Measurements from ENCODE around the gene TDRD12. TPM values are rescaled to one million over a fixed set of nuclear protein-coding genes. Genes with fewer than 3 reads are reported as not detected.

The TDRD12 gene
- total RNA-seq (2014; rRNA removed; shearing (Covaris generic); ENCODE audit: low replicate concordance) = not detected in 2 replicates

GRCh38 chr19:32719611-32720059, at the start of gene TDRD12:
TSS of gene TDRD12 (plus strand) at chr19:32719767. CDS start at chr19:32720073, 306 bp downstream.
- H3K9me2 ChIP-seq (replicated peaks; ENCODE audit: insufficient read depth, low read length) = no peaks in the 10 kb centered on the region
- H2AFZ ChIP-seq (ENCODE audit: low read length) = no peak within 1 kb of the TSS
- 0 out of 2 replicates have a peak, but pooled peaks cover 1% of the 10 kb centered on the region for H3K36me3 ChIP-seq (ENCODE audit: insufficient read depth, low read length)
- H3K27ac ChIP-seq (ENCODE audit: low read length) = no peak within 1 kb of the TSS
- H3K27me3 ChIP-seq (ENCODE audit: low read length) = no peaks in the 10 kb centered on the region
- H3K4me2 ChIP-seq (ENCODE audit: low read depth, low read length, poor library complexity, severe bottlenecking) = no peak within 1 kb of the TSS
- no peak within 1 kb of the TSS for H3K9ac ChIP-seq (ENCODE audit: low read length)
- no peaks in the 10 kb centered on the region for H3K79me2 ChIP-seq (ENCODE audit: low read length)
- no peak within 1 kb of the TSS for H3K4me3 ChIP-seq (ENCODE audit: low read length)
- no peak for DNase-seq
- H4K20me1 ChIP-seq (ENCODE audit: insufficient read depth, low read depth, low read length) = no peaks in the 10 kb centered on the region
- no peaks in the 10 kb centered on the region for H3K4me1 ChIP-seq (ENCODE audit: low read length)
- no peaks in the 10 kb centered on the region for H3K9me3 ChIP-seq (ENCODE audit: low read length)

DNA sequence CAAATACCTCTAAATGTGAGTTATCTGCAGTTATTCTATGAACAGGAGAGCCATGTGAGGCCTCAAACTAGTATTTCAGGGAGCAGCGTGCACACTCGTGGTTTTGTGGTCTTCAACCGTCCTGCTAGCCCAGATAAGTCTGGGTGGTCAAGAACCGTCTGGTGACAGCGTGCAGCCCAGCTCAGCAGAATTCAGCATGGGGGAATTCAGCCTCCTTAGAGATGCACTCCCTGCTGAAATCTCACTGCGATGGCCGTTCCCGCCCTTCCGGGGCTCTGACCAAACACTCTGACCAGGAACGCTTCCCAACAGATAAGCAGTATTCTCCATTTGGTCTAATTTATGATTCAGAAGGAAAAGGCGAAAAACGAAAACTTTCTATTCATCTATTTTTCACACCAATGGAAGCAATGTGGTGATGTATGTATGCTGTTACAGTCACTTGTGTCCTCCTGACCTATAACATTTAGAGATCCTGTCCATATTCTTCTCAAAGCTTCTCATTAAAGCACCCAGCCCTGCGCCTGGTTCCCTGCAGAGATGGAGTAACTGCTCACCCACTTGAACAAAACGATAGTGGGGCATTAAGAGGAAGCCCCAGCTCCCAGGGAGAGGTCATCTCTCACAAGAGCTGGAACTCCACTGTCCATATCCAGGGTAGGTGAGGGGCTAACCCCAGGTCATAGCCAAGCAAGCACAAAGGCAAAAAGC, 47.5 kb upstream of the TDRD12 start:
- H3K79me2 ChIP-seq (ENCODE audit: low read length) = peaks cover 79% of the 10 kb centered on the region
- H3K9me2 ChIP-seq (replicated peaks; ENCODE audit: insufficient read depth, low read length) = no peaks in the 10 kb centered on the region
- peaks cover 10% of the 10 kb centered on the region for H3K36me3 ChIP-seq (ENCODE audit: insufficient read depth, low read length)
- peaks cover 21% of the 10 kb centered on the region for H3K4me1 ChIP-seq (ENCODE audit: low read length)
- no peak overlapping the region for H3K27ac ChIP-seq (ENCODE audit: low read length)
- H4K20me1 ChIP-seq (ENCODE audit: insufficient read depth, low read depth, low read length) = peaks cover 31% of the 10 kb centered on the region; the same call in 1 of the 2 replicates
- H3K4me2 ChIP-seq (ENCODE audit: low read depth, low read length, poor library complexity, severe bottlenecking) = no peak overlapping the region
- no peak overlapping the region for H2AFZ ChIP-seq (ENCODE audit: low read length)
- DNase-seq = no peak
- H3K9ac ChIP-seq (ENCODE audit: low read length) = no peak overlapping the region
- no peaks in the 10 kb centered on the region for H3K9me3 ChIP-seq (ENCODE audit: low read length)
- H3K27me3 ChIP-seq (ENCODE audit: low read length) = no peaks in the 10 kb centered on the region
- H3K4me3 ChIP-seq (ENCODE audit: low read length) = no peak overlapping the region

- Histone ChIP-seq H3K4me3 (ENCODE audit: low read length) (peak overlapping the region; percentile 95; the same call in 1 of the 2 replicates), H3K4me1 (ENCODE audit: low read length) (peaks cover 21% of the 10 kb centered on the region), H3K27ac (ENCODE audit: low read length) (no peak overlapping the region), H3K27me3 (ENCODE audit: low read length) (no peaks in the 10 kb centered on the region), H3K9me2 (replicated peaks; ENCODE audit: insufficient read depth, low read length) (no peaks in the 10 kb centered on the region), H3K4me2 (ENCODE audit: low read depth, low read length, poor library complexity, severe bottlenecking) (peak overlapping the region; percentile 72), H3K36me3 (ENCODE audit: insufficient read depth, low read length) (peaks cover 7% of the 10 kb centered on the region), H3K9me3 (ENCODE audit: low read length) (no peaks in the 10 kb centered on the region), H3K9ac (ENCODE audit: low read length) (peak overlapping the region; percentile 88; the same call in 1 of the 2 replicates), H4K20me1 (ENCODE audit: insufficient read depth, low read depth, low read length) (peaks cover 30% of the 10 kb centered on the region; the same call in 1 of the 2 replicates), H3K79me2 (ENCODE audit: low read length) (peaks cover 71% of the 10 kb centered on the region), H2AFZ (ENCODE audit: low read length) (no peak overlapping the region)
- no peak for DNase-seq
Observed at GRCh38 chr19:32672841-32673240, 46.7 kb upstream of the TDRD12 start.

DNA sequence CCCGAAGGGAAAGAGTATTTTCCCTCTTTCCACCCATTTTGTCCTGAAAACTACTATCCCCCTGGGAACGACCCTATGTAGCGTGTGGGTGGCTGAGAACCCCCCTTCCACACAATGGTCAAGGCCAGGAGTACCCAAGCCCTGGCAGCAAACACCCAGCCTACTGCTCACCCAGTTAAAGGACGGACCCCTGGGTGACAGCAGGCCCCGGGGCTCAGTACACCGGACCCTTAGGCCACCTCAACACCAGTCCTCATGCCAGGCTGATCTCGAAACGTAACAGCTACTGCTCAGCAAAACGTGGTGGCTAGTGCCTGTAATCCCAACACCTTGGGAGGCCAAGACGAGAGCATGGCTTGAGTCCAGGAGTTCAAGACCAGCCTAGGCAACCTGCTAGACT, 46.0 kb upstream of the TDRD12 start:
- peak overlapping the region; percentile 88 for H3K9ac ChIP-seq (ENCODE audit: low read length)
- H3K79me2 ChIP-seq (ENCODE audit: low read length) = peaks cover 64% of the 10 kb centered on the region
- peak overlapping the region; percentile 95 for H3K4me3 ChIP-seq (ENCODE audit: low read length)
- DNase-seq = no peak
- peaks cover 29% of the 10 kb centered on the region; the same call in 1 of the 2 replicates for H4K20me1 ChIP-seq (ENCODE audit: insufficient read depth, low read depth, low read length)
- H3K9me2 ChIP-seq (replicated peaks; ENCODE audit: insufficient read depth, low read length) = no peaks in the 10 kb centered on the region
- peaks cover 21% of the 10 kb centered on the region for H3K4me1 ChIP-seq (ENCODE audit: low read length)
- H3K27me3 ChIP-seq (ENCODE audit: low read length) = no peaks in the 10 kb centered on the region
- no peaks in the 10 kb centered on the region for H3K9me3 ChIP-seq (ENCODE audit: low read length)
- H2AFZ ChIP-seq (ENCODE audit: low read length) = no peak overlapping the region
- H3K27ac ChIP-seq (ENCODE audit: low read length) = no peak overlapping the region
- peak overlapping the region; percentile 72 for H3K4me2 ChIP-seq (ENCODE audit: low read depth, low read length, poor library complexity, severe bottlenecking)
- peaks cover 5% of the 10 kb centered on the region for H3K36me3 ChIP-seq (ENCODE audit: insufficient read depth, low read length)

DNA sequence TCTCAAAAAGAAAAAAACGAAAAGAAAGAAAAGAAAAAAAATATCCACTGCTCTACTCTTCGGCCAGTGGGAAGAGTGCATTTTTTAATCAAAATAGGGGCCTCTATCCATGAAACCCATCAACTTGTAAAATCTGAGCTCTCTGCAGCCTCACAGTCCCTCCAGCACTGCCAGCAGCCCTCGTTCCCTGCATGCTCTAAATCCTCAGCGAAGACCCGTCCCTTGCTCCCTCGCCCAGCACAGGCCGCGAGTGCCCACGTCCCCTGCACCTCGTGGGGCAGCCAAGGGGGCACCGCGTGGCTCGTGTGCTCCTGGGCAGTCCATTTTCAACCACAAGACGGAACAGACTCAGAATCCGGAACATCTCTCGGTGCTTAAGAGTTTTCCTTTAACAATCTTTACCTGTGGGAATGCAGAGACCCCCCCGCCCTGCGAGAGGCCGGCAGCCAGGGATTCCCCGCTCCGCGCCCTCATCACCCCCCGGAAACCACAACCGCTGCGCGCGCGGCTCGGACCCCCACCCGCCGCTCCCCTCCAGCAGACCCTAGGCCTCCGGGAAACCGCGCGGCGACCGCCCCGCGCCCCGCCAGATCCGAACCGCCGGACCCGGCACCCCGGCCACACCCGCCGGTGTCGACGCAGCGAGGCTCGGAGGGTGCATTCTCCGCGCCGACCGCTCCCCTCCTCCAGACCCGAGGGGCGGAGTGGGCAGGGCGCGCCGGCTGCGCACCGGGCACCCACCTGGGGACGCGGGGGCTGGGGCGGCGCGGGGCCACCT, 45.2 kb upstream of the TDRD12 start:
- Histone ChIP-seq H3K36me3 (ENCODE audit: insufficient read depth, low read length) (peaks cover 5% of the 10 kb centered on the region), H4K20me1 (ENCODE audit: insufficient read depth, low read depth, low read length) (peaks cover 22% of the 10 kb centered on the region; the same call in 1 of the 2 replicates), H3K9me2 (replicated peaks; ENCODE audit: insufficient read depth, low read length) (no peaks in the 10 kb centered on the region), H3K9ac (ENCODE audit: low read length) (peak overlapping the region; percentile 88), H3K9me3 (ENCODE audit: low read length) (no peaks in the 10 kb centered on the region), H3K4me2 (ENCODE audit: low read depth, low read length, poor library complexity, severe bottlenecking) (peak overlapping the region; percentile 72), H3K4me1 (ENCODE audit: low read length) (peaks cover 21% of the 10 kb centered on the region), H2AFZ (ENCODE audit: low read length) (peak overlapping the region; percentile 30; the same call in 1 of the 2 replicates), H3K27me3 (ENCODE audit: low read length) (no peaks in the 10 kb centered on the region), H3K4me3 (ENCODE audit: low read length) (peak overlapping the region; percentile 95), H3K27ac (ENCODE audit: low read length) (no peak overlapping the region), H3K79me2 (ENCODE audit: low read length) (peaks cover 56% of the 10 kb centered on the region)
- peak; percentile 69 for DNase-seq

GRCh38 chr19:32674931-32675719, 44.4 kb upstream of the TDRD12 start, which contains the start of gene ANKRD27:
TSS of gene ANKRD27 (minus strand) at chr19:32675180. CDS start at chr19:32659015, 16,165 bp downstream.
- H4K20me1 ChIP-seq (ENCODE audit: insufficient read depth, low read depth, low read length) = peaks cover 19% of the 10 kb centered on the region; the same call in 1 of the 2 replicates
- peaks cover 21% of the 10 kb centered on the region for H3K4me1 ChIP-seq (ENCODE audit: low read length)
- H3K9me2 ChIP-seq (replicated peaks; ENCODE audit: insufficient read depth, low read length) = no peaks in the 10 kb centered on the region
- H3K79me2 ChIP-seq (ENCODE audit: low read length) = peaks cover 48% of the 10 kb centered on the region
- no peaks in the 10 kb centered on the region for H3K9me3 ChIP-seq (ENCODE audit: low read length)
- DNase-seq = peak; percentile 100
- H3K27me3 ChIP-seq (ENCODE audit: low read length) = no peaks in the 10 kb centered on the region
- H3K4me3 ChIP-seq (ENCODE audit: low read length) = peak within 1 kb of the TSS; percentile 95
- H2AFZ ChIP-seq (ENCODE audit: low read length) = peak within 1 kb of the TSS; percentile 87
- H3K4me2 ChIP-seq (ENCODE audit: low read depth, low read length, poor library complexity, severe bottlenecking) = peak within 1 kb of the TSS; percentile 93
- H3K27ac ChIP-seq (ENCODE audit: low read length) = no peak within 1 kb of the TSS
- peaks cover 5% of the 10 kb centered on the region for H3K36me3 ChIP-seq (ENCODE audit: insufficient read depth, low read length)
- peak within 1 kb of the TSS; percentile 88 for H3K9ac ChIP-seq (ENCODE audit: low read length)

DNA sequence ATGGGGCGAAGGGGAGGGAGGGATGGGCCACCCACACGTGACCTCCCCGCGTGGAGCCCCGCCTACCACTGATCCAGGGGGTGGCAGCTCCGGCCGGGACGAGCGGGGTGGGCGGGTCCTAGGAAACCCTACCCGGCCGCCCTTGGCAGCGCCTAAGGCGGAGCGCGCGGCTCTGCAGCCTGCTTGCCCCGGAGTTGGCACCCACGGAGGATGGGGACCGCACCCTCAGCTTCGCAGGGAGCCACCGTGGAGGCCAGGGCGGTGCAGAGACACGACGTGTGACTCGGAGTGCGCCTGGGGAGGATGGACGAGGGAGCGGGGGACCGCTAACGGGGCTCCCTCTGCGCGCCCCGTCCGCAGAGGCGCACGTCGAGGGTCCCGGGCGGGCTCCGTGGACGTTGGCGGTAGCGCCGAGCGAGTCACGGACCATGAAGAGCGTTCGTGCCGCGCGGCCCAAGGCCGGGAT, 43.8 kb upstream of the TDRD12 start, which contains the start of gene RGS9BP:
RGS9BP (plus strand) TSS at position 129 of the 466 bp plus-strand sequence. CDS start 416 bp downstream, outside the sequence.
- peak within 1 kb of the TSS; percentile 87 for H2AFZ ChIP-seq (ENCODE audit: low read length)
- H3K4me3 ChIP-seq (ENCODE audit: low read length) = peak within 1 kb of the TSS; percentile 95
- peak within 1 kb of the TSS; percentile 88 for H3K9ac ChIP-seq (ENCODE audit: low read length)

More for the DNA sequence above, 43.8 kb upstream of the TDRD12 start, which contains the start of gene RGS9BP:
- peak; percentile 82 for DNase-seq
- no peaks in the 10 kb centered on the region for H3K9me2 ChIP-seq (replicated peaks; ENCODE audit: insufficient read depth, low read length)
- peaks cover 5% of the 10 kb centered on the region for H3K36me3 ChIP-seq (ENCODE audit: insufficient read depth, low read length)
- no peak within 1 kb of the TSS for H3K27ac ChIP-seq (ENCODE audit: low read length)
- no peaks in the 10 kb centered on the region for H3K27me3 ChIP-seq (ENCODE audit: low read length)
- peaks cover 21% of the 10 kb centered on the region for H3K4me1 ChIP-seq (ENCODE audit: low read length)
- no peaks in the 10 kb centered on the region for H3K9me3 ChIP-seq (ENCODE audit: low read length)
- H3K79me2 ChIP-seq (ENCODE audit: low read length) = peaks cover 42% of the 10 kb centered on the region
- peak within 1 kb of the TSS; percentile 93 for H3K4me2 ChIP-seq (ENCODE audit: low read depth, low read length, poor library complexity, severe bottlenecking)
- peaks cover 18% of the 10 kb centered on the region; the same call in 1 of the 2 replicates for H4K20me1 ChIP-seq (ENCODE audit: insufficient read depth, low read depth, low read length)

All from Karpas-422 (cell line).